ENCODE measurements around the gene PHF2.

The PHF2 gene

DNA sequence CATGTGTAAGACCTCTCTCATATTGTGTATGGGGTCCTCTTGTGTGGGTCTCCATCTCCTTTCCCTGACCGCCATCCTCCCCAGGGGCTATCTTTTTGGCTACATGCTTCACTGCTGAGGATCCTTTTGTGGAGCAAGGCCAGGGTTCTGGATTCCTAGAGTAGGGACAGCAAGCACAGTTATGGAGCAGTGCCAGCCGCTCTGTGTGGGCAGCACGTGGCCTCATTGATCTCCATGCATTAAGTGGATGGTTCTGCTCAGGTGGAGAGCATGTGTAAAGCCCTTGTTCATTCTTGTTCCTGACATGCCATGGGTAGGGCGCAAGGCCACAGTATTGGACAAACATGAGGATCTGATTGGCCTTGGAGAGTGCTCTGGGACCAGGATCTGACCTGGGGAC is 8.9 kb downstream of the PHF2 start:
- no peak overlapping the region for H3K4me3 ChIP-seq (ENCODE audit: insufficient read depth, low read length, poor library complexity, severe bottlenecking)
- no peaks in the 10 kb centered on the region for H3K79me2 ChIP-seq (ENCODE audit: insufficient read depth, low read length)
- H3K27ac ChIP-seq (ENCODE audit: low read depth, low read length) = no peak overlapping the region
- H2AFZ ChIP-seq (ENCODE audit: low read depth, low read length, severe bottlenecking) = no peak overlapping the region
- H3K9ac ChIP-seq (ENCODE audit: low read length) = no peak overlapping the region
- no peaks in the 10 kb centered on the region for H4K20me1 ChIP-seq (ENCODE audit: low read depth, low read length)
- H3K27me3 ChIP-seq (ENCODE audit: low read length) = no peaks in the 10 kb centered on the region
- H3K4me2 ChIP-seq (ENCODE audit: low read depth, low read length, poor library complexity, severe bottlenecking) = no peak overlapping the region
- H3K9me2 ChIP-seq (replicated peaks; ENCODE audit: insufficient read depth, low read length) = no peaks in the 10 kb centered on the region
- H3K36me3 ChIP-seq (ENCODE audit: low read length) = no peaks in the 10 kb centered on the region
- no peak for TF ChIP-seq EZH2phosphoT487 (conservative IDR thresholded peaks at IDR 0.05; ENCODE audit: low read length)
- TF ChIP-seq, protein P1, sequence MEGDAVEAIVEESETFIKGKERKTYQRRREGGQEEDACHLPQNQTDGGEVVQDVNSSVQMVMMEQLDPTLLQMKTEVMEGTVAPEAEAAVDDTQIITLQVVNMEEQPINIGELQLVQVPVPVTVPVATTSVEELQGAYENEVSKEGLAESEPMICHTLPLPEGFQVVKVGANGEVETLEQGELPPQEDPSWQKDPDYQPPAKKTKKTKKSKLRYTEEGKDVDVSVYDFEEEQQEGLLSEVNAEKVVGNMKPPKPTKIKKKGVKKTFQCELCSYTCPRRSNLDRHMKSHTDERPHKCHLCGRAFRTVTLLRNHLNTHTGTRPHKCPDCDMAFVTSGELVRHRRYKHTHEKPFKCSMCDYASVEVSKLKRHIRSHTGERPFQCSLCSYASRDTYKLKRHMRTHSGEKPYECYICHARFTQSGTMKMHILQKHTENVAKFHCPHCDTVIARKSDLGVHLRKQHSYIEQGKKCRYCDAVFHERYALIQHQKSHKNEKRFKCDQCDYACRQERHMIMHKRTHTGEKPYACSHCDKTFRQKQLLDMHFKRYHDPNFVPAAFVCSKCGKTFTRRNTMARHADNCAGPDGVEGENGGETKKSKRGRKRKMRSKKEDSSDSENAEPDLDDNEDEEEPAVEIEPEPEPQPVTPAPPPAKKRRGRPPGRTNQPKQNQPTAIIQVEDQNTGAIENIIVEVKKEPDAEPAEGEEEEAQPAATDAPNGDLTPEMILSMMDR (IDR thresholded peaks at IDR 0.05; ENCODE audit: insufficient read depth, low read length, poor library complexity, severe bottlenecking) = no peak
- no peaks in the 10 kb centered on the region for H3K9me3 ChIP-seq (ENCODE audit: insufficient read depth, low read length)
- no peaks in the 10 kb centered on the region for H3F3A ChIP-seq (ENCODE audit: insufficient read depth)

DNA sequence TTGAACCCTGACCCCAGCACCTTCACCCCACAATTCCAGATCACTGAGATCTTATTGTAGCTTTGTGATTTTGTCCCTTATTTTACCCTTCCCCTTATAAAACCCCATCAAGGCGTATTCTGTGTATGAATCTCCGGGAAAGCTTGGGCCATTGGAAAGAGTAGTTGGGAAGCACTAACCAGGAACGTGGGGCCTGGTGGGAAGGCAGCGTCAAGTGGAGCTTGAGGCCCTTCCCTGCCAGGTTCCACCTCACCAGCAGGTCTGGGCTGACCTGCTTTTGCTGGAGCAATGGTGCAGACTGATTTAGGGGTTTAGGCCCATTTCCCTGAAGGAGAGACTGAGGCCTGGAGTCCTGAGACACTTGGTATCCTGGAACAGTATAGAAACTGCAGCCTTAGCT is 9.3 kb downstream of the PHF2 start:
- Histone ChIP-seq H3K9me2 (replicated peaks; ENCODE audit: insufficient read depth, low read length) (no peaks in the 10 kb centered on the region), H3K9ac (ENCODE audit: low read length) (no peak overlapping the region), H3F3A (ENCODE audit: insufficient read depth) (no peaks in the 10 kb centered on the region), H3K27me3 (ENCODE audit: low read length) (no peaks in the 10 kb centered on the region), H3K27ac (ENCODE audit: low read depth, low read length) (no peak overlapping the region), H3K4me2 (ENCODE audit: low read depth, low read length, poor library complexity, severe bottlenecking) (no peak overlapping the region), H3K4me3 (ENCODE audit: insufficient read depth, low read length, poor library complexity, severe bottlenecking) (no peak overlapping the region), H2AFZ (ENCODE audit: low read depth, low read length, severe bottlenecking) (no peak overlapping the region), H4K20me1 (ENCODE audit: low read depth, low read length) (no peaks in the 10 kb centered on the region), H3K9me3 (ENCODE audit: insufficient read depth, low read length) (no peaks in the 10 kb centered on the region), H3K36me3 (ENCODE audit: low read length) (no peaks in the 10 kb centered on the region), H3K79me2 (ENCODE audit: insufficient read depth, low read length) (no peaks in the 10 kb centered on the region)
- no peak for TF ChIP-seq EZH2phosphoT487 (conservative IDR thresholded peaks at IDR 0.05; ENCODE audit: low read length)
- TF ChIP-seq, protein P1 (IDR thresholded peaks at IDR 0.05; ENCODE audit: insufficient read depth, low read length, poor library complexity, severe bottlenecking) = no peak

DNA sequence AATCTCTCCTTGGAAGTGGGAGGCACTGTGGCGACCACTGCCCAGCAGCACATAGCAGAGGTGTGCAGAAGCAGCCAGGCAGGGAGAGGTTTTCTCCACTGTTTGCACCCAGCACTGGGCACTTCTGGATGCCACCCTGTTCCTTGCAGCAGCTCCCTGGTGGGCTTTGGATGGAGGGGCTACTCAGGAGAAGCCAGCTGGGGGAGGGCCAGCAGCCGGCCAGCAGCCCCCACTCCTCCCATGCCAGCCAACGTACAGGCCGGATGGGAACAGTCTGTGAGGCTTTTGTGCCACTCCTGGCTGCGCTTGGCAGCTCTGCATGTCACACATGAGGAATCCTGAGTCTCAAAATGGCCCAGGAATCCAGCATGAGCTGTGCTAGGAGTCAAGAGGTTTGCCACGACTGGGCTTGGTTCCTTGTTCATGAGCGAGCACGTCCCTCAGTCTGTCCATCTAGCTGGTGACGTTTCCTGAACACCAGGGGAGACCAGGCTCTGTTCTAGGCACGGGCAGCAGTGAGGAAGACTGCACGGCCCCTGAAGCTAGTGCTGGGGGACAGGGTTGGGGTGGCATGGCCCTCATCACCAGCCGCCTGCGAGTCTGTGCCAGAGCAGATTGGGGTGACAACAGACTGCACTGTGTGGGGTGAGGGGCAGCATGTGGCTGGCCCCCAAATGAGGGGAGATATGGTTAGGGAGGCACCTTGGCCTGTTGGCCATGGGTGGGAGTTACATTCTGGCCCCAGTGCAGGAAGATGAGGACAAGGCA is 10.1 kb downstream of the PHF2 start:
- H3K4me3 ChIP-seq (ENCODE audit: insufficient read depth, low read length, poor library complexity, severe bottlenecking) = no peak overlapping the region
- H4K20me1 ChIP-seq (ENCODE audit: low read depth, low read length) = no peaks in the 10 kb centered on the region
- no peak overlapping the region for H3K4me2 ChIP-seq (ENCODE audit: low read depth, low read length, poor library complexity, severe bottlenecking)
- no peaks in the 10 kb centered on the region for H3K27me3 ChIP-seq (ENCODE audit: low read length)
- H3K9ac ChIP-seq (ENCODE audit: low read length) = no peak overlapping the region
- no peak overlapping the region for H3K27ac ChIP-seq (ENCODE audit: low read depth, low read length)
- H3K79me2 ChIP-seq (ENCODE audit: insufficient read depth, low read length) = no peaks in the 10 kb centered on the region
- H2AFZ ChIP-seq (ENCODE audit: low read depth, low read length, severe bottlenecking) = no peak overlapping the region
- H3F3A ChIP-seq (ENCODE audit: insufficient read depth) = no peaks in the 10 kb centered on the region
- H3K9me3 ChIP-seq (ENCODE audit: insufficient read depth, low read length) = no peaks in the 10 kb centered on the region
- H3K9me2 ChIP-seq (replicated peaks; ENCODE audit: insufficient read depth, low read length) = no peaks in the 10 kb centered on the region
- TF ChIP-seq, protein P1 (IDR thresholded peaks at IDR 0.05; ENCODE audit: insufficient read depth, low read length, poor library complexity, severe bottlenecking) = no peak
- TF ChIP-seq EZH2phosphoT487 (conservative IDR thresholded peaks at IDR 0.05; ENCODE audit: low read length) = no peak
- H3K36me3 ChIP-seq (ENCODE audit: low read length) = no peaks in the 10 kb centered on the region

Measured in SU-DHL-6 (cell line).